H9 (cell line): ENCODE data around the gene KLHL34. TPM values are rescaled to one million over a fixed set of nuclear protein-coding genes. Genes with fewer than 3 reads are reported as not detected.

ENCODE experiments used
- DNase-seq: peaks from one replicate; pipeline ENCODE4 v3.0.0-alpha.2; 2017
- H2AFZ ChIP-seq: one replicate; pipeline ENCODE4 v1.6.1; 2013; ENCODE audit warnings: mild to moderate bottlenecking, low read length, control low read depth, moderate library complexity
- H2AK5ac ChIP-seq: 2 replicates; pipeline ENCODE4 v1.6.1; 2013; ENCODE audit warnings: low read length, control low read depth, mixed read lengths; ENCODE audit not compliant: insufficient read length
- H2BK120ac ChIP-seq: one replicate; pipeline ENCODE4 v1.6.1; 2013; ENCODE audit warnings: low read depth, mild to moderate bottlenecking, low read length, control low read depth, inconsistent platforms; ENCODE audit not compliant: poor library complexity, severe bottlenecking
- H2BK12ac ChIP-seq: 2 replicates; pipeline ENCODE4 v1.6.1; 2013; ENCODE audit warnings: low read length, control low read depth, mixed read lengths, low read depth; ENCODE audit not compliant: insufficient read length
- H2BK15ac ChIP-seq: 2 replicates; pipeline ENCODE4 v1.6.1; 2013; ENCODE audit warnings: low read depth, low read length, control low read depth
- H2BK20ac ChIP-seq: one replicate; pipeline ENCODE4 v1.6.1; 2013; ENCODE audit warnings: low read depth, mild to moderate bottlenecking, low read length, control low read depth, inconsistent platforms; ENCODE audit not compliant: poor library complexity, severe bottlenecking
- H2BK5ac ChIP-seq: 2 replicates; pipeline ENCODE4 v1.6.1; 2013; ENCODE audit warnings: low read length, control low read depth, mixed read lengths; ENCODE audit not compliant: insufficient read length
- H3K14ac ChIP-seq: 2 replicates; pipeline ENCODE4 v1.6.1; 2013; ENCODE audit warnings: low read length, control low read depth; ENCODE audit not compliant: insufficient read depth
- H3K18ac ChIP-seq: 2 replicates; pipeline ENCODE4 v1.6.1; 2013; ENCODE audit warnings: low read depth, mild to moderate bottlenecking, mixed read lengths, low read length, control low read depth; ENCODE audit not compliant: insufficient read length
- H3K23ac ChIP-seq: 2 replicates; pipeline ENCODE4 v1.6.1; 2013; ENCODE audit warnings: low read length, control low read depth, mixed read lengths, low read depth; ENCODE audit not compliant: insufficient read length
- H3K23me2 ChIP-seq: 2 replicates; pipeline ENCODE4 v1.6.1; 2013; ENCODE audit warnings: low read depth, mild to moderate bottlenecking, mixed read lengths, low read length, control low read depth; ENCODE audit not compliant: insufficient read length, poor library complexity, severe bottlenecking
- H3K27ac ChIP-seq: 2 replicates; pipeline ENCODE4 v1.5.1; 2013; ENCODE audit warnings: low read length, control low read depth, mixed read lengths, low read depth; ENCODE audit not compliant: insufficient read length
- H3K27me3 ChIP-seq: 2 replicates; pipeline ENCODE4 v1.6.1; 2013; ENCODE audit warnings: low read length, control low read depth, inconsistent platforms; ENCODE audit not compliant: insufficient read depth
- H3K4ac ChIP-seq: 2 replicates; pipeline ENCODE4 v1.6.1; 2013; ENCODE audit warnings: low read depth, mild to moderate bottlenecking, control low read depth, inconsistent platforms, low read length, moderate library complexity
- H3K4me1 ChIP-seq: 2 replicates; pipeline ENCODE4 v1.6.1; 2013; ENCODE audit warnings: low read length, control low read depth, inconsistent platforms; ENCODE audit not compliant: insufficient read depth
- H3K4me2 ChIP-seq: 2 replicates; pipeline ENCODE4 v1.6.1; 2013; ENCODE audit warnings: low read length, control low read depth, mixed read lengths; ENCODE audit not compliant: insufficient read length, insufficient read depth
- H3K56ac ChIP-seq: 2 replicates; pipeline ENCODE4 v1.6.1; 2013; ENCODE audit warnings: low read depth, mild to moderate bottlenecking, mixed read lengths, low read length, control low read depth; ENCODE audit not compliant: insufficient read length
- H3K79me1 ChIP-seq: 2 replicates; pipeline ENCODE4 v1.6.1; 2013; ENCODE audit warnings: low read depth, mild to moderate bottlenecking, moderate library complexity, low read length, control low read depth, inconsistent platforms; ENCODE audit not compliant: insufficient read depth, poor library complexity, severe bottlenecking
- H3K79me2 ChIP-seq: 2 replicates; pipeline ENCODE4 v1.6.1; 2013; ENCODE audit warnings: low read length, control low read depth, inconsistent platforms; ENCODE audit not compliant: insufficient read depth
- H3K9ac ChIP-seq: 2 replicates; pipeline ENCODE4 v1.6.1; 2013; ENCODE audit warnings: low read length, control low read depth, mixed read lengths; ENCODE audit not compliant: insufficient read length; ENCODE audit errors: extremely low read depth
- H3K9me3 ChIP-seq: one replicate; pipeline ENCODE4 v1.6.1; 2013; ENCODE audit warnings: low read depth, low read length, inconsistent platforms; ENCODE audit not compliant: control insufficient read depth
- H3T11ph ChIP-seq: one replicate; pipeline ENCODE4 v1.6.1; 2013; ENCODE audit warnings: mild to moderate bottlenecking, low read length, control low read depth, inconsistent platforms
- H4K20me1 ChIP-seq: one replicate; pipeline ENCODE4 v1.6.1; 2013; ENCODE audit not compliant: control insufficient read depth, insufficient read length, insufficient read depth
- H4K5ac ChIP-seq: 2 replicates; pipeline ENCODE4 v1.6.1; 2013; ENCODE audit warnings: low read depth, mild to moderate bottlenecking, mixed read lengths, low read length, control low read depth; ENCODE audit not compliant: insufficient read length
- H4K8ac ChIP-seq: replicated peaks from 2 replicates; pipeline ENCODE4 v1.6.1; 2013; ENCODE audit warnings: low read length, control low read depth, mixed read lengths, low read depth; ENCODE audit not compliant: insufficient read length
- H4K91ac ChIP-seq: 2 replicates; pipeline ENCODE4 v1.6.1; 2013; ENCODE audit warnings: low read depth, mild to moderate bottlenecking, moderate library complexity, mixed read lengths, low read length, control low read depth; ENCODE audit not compliant: insufficient read length
- H3K27ac Mint-ChIP-seq, 3 experiments: 2 replicates in 2 of 3; 3 replicates in 1 of 3; pipeline ENCODE4 v1.8.0; 2020 to 2021; ENCODE audit warnings: mixed read lengths in 3 of 3, mild to moderate bottlenecking in 1 of 3, moderate library complexity in 1 of 3
- H3K27me3 Mint-ChIP-seq: 2 replicates; pipeline ENCODE4 v1.8.0; 2021; ENCODE audit warnings: low read depth, mild to moderate bottlenecking, moderate library complexity, mixed read lengths
- H3K36me3 Mint-ChIP-seq, 3 experiments: 2 replicates in 2 of 3; 3 replicates in 1 of 3; pipeline ENCODE4 v1.8.0; 2020 to 2021; ENCODE audit warnings: low read depth in 3 of 3, mixed read lengths in 3 of 3; ENCODE audit not compliant: insufficient read depth in 1 of 3
- H3K4me1 Mint-ChIP-seq, 2 experiments: 2 replicates each; pipeline ENCODE4 v1.8.0; 2020; ENCODE audit warnings: mixed read lengths in 2 of 2
- H3K4me3 Mint-ChIP-seq, 2 experiments: 2 replicates in 1 of 2; 3 replicates in 1 of 2; pipeline ENCODE4 v1.8.0; 2020 to 2021; ENCODE audit warnings: mild to moderate bottlenecking in 2 of 2, mixed read lengths in 2 of 2, moderate library complexity in 1 of 2
- H3K9me3 Mint-ChIP-seq, 2 experiments: 2 replicates in 1 of 2; 3 replicates in 1 of 2; pipeline ENCODE4 v1.8.0; 2020; ENCODE audit warnings: mild to moderate bottlenecking in 2 of 2, mixed read lengths in 2 of 2, moderate library complexity in 1 of 2
- WGBS: extraction: QIAGEN DNeasy Blood & Tissue Kit; methylation state at CpG from one replicate; pipeline ENCODE4 v1.1.7; 2013; ENCODE audit warnings: missing lambda C conversion rate, low lambda C conversion rate, mixed read lengths; ENCODE audit not compliant: insufficient read length; ENCODE audit errors: extremely low coverage; 5-methylcytosine and 5-hydroxymethylcytosine counted together
- total RNA-seq: library from RNA; stranded (reverse); gene quantifications from 2 replicates; pipeline ENCODE4 v1.2.1, GENCODE V29; 2021
- TF ChIP-seq, protein P1 (sequence below): fragments of 200-600 bp; sonication (generic); conservative IDR thresholded peaks from 3 replicates; pipeline ENCODE4 v1.8.0; 2021; ENCODE audit warnings: antibody characterized with exemption, mild to moderate bottlenecking

The KLHL34 gene
- total RNA-seq, 1 experiment from 2014 or later = not detected

DNA sequence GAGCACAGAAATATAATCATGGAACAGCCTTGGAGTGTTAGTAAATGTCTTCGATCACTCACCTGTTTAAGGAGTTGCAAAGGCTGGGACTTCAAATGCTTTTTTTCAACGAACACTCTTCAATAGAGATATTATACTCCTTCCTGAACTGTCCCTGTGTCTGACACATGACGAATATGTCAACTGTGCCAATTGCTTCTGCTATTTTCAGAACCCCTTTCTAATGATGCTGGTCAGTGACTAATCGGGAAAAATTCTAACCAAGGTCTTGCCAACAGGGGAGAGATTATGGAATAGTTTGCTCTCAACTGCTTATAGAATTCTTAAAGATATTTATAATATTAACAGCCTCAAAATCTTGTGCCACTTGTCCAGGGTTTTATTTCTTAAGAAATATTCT is 8.5 kb upstream of the KLHL34 start:
- no peaks in the 10 kb centered on the region for H3K4me1 Mint-ChIP-seq
- H2BK12ac ChIP-seq = no peak overlapping the region
- H3K79me1 ChIP-seq = no peaks in the 10 kb centered on the region
- H2AFZ ChIP-seq = no peak overlapping the region
- peaks cover 2% of the 10 kb centered on the region; the same call in 1 of the 2 replicates for H3K27me3 Mint-ChIP-seq
- H3K9ac ChIP-seq = no peak overlapping the region
- H3K79me2 ChIP-seq = no peaks in the 10 kb centered on the region
- no peaks in the 10 kb centered on the region for H3K27me3 ChIP-seq
- DNase-seq = no peak
- no peak overlapping the region for H3K4me2 ChIP-seq
- no peaks in the 10 kb centered on the region for H3K4me1 ChIP-seq
- no peaks in the 10 kb centered on the region; a peak in 1 of 7 replicates for H3K36me3 Mint-ChIP-seq
- H3K4me3 Mint-ChIP-seq = no peak overlapping the region
- H3K23ac ChIP-seq = no peak overlapping the region
- H4K5ac ChIP-seq = no peak overlapping the region
- H3K27ac Mint-ChIP-seq = no peak overlapping the region
- H4K8ac ChIP-seq = no peak overlapping the region
- no peak overlapping the region for H4K91ac ChIP-seq
- H2BK120ac ChIP-seq = no peak overlapping the region
- H2BK15ac ChIP-seq = no peak overlapping the region
- H3K9me3 Mint-ChIP-seq = peaks cover 0 to 27% of the 10 kb centered on the region in 2 experiments; a peak in 3 of 5 replicates
- H4K20me1 ChIP-seq = no peaks in the 10 kb centered on the region
- no peak overlapping the region for H2AK5ac ChIP-seq
- peaks cover 29% of the 10 kb centered on the region for H3K9me3 ChIP-seq
- H3K27ac ChIP-seq = no peak overlapping the region
- no peak overlapping the region for H3K56ac ChIP-seq
- H2BK20ac ChIP-seq = no peak overlapping the region
- no peak overlapping the region for H3K14ac ChIP-seq
- H3K4ac ChIP-seq = no peak overlapping the region
- no peak overlapping the region for H3K18ac ChIP-seq
- no CpG with 5 or more reads among the region's 4 CpGs for WGBS
- TF ChIP-seq, protein P1, sequence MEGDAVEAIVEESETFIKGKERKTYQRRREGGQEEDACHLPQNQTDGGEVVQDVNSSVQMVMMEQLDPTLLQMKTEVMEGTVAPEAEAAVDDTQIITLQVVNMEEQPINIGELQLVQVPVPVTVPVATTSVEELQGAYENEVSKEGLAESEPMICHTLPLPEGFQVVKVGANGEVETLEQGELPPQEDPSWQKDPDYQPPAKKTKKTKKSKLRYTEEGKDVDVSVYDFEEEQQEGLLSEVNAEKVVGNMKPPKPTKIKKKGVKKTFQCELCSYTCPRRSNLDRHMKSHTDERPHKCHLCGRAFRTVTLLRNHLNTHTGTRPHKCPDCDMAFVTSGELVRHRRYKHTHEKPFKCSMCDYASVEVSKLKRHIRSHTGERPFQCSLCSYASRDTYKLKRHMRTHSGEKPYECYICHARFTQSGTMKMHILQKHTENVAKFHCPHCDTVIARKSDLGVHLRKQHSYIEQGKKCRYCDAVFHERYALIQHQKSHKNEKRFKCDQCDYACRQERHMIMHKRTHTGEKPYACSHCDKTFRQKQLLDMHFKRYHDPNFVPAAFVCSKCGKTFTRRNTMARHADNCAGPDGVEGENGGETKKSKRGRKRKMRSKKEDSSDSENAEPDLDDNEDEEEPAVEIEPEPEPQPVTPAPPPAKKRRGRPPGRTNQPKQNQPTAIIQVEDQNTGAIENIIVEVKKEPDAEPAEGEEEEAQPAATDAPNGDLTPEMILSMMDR = no peak
- no peak overlapping the region for H3T11ph ChIP-seq
- no peaks in the 10 kb centered on the region for H3K23me2 ChIP-seq
- H2BK5ac ChIP-seq = no peak overlapping the region
